ENCODE data around the gene PYGL.
"Not testable (repeated sequence)": the region's sequence is repeated elsewhere in the genome, so short reads cannot be mapped to it uniquely, and the experiment has no call there.

Gene PYGL

DNA sequence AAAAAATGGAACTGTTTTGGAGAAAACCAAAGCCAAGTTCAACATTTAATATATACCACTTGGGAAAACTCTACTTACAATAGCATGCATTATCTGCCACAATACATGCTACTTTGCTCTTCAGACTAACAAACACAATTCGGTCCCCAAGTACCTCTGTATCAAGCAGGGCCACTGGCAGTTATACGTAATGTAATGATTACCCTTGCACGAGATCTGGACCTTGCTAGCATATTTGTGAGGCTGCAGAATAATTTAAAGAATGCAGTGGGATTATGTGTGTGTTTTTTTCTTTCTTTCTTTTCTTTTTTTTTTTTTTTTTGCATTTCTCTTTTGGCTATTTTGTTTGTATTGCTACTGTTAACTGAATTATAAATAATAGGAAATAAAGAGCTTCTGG lies 22.8 kb upstream of the PYGL start:
- TF ChIP-seq, protein P1, sequence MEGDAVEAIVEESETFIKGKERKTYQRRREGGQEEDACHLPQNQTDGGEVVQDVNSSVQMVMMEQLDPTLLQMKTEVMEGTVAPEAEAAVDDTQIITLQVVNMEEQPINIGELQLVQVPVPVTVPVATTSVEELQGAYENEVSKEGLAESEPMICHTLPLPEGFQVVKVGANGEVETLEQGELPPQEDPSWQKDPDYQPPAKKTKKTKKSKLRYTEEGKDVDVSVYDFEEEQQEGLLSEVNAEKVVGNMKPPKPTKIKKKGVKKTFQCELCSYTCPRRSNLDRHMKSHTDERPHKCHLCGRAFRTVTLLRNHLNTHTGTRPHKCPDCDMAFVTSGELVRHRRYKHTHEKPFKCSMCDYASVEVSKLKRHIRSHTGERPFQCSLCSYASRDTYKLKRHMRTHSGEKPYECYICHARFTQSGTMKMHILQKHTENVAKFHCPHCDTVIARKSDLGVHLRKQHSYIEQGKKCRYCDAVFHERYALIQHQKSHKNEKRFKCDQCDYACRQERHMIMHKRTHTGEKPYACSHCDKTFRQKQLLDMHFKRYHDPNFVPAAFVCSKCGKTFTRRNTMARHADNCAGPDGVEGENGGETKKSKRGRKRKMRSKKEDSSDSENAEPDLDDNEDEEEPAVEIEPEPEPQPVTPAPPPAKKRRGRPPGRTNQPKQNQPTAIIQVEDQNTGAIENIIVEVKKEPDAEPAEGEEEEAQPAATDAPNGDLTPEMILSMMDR (conservative IDR thresholded peaks at IDR 0.05; ENCODE audit: control insufficient read depth, insufficient read depth, low read depth, low read length), result no peak
- no peak for DNase-seq (ENCODE audit: low read depth)
- H3K4me3 ChIP-seq (ENCODE audit: control insufficient read depth, low read depth, low read length), result no peak overlapping the region

GRCh38 chr14:50964683-50965390 lies 20.6 kb upstream of the PYGL start:
- peak; percentile 95 for DNase-seq (ENCODE audit: low read depth)
- TF ChIP-seq, protein P1 (conservative IDR thresholded peaks at IDR 0.05; ENCODE audit: control insufficient read depth, insufficient read depth, low read depth, low read length), result no peak
- H3K4me3 ChIP-seq (ENCODE audit: control insufficient read depth, low read depth, low read length), result no peak overlapping the region

- no peak overlapping the region for H3K4me3 ChIP-seq (ENCODE audit: control insufficient read depth, low read depth, low read length)
- TF ChIP-seq, protein P1 (conservative IDR thresholded peaks at IDR 0.05; ENCODE audit: control insufficient read depth, insufficient read depth, low read depth, low read length), result no peak
- DNase-seq (ENCODE audit: low read depth), result no peak
Measured at GRCh38 chr14:50963919-50964318, 19.6 kb upstream of the PYGL start.

DNA sequence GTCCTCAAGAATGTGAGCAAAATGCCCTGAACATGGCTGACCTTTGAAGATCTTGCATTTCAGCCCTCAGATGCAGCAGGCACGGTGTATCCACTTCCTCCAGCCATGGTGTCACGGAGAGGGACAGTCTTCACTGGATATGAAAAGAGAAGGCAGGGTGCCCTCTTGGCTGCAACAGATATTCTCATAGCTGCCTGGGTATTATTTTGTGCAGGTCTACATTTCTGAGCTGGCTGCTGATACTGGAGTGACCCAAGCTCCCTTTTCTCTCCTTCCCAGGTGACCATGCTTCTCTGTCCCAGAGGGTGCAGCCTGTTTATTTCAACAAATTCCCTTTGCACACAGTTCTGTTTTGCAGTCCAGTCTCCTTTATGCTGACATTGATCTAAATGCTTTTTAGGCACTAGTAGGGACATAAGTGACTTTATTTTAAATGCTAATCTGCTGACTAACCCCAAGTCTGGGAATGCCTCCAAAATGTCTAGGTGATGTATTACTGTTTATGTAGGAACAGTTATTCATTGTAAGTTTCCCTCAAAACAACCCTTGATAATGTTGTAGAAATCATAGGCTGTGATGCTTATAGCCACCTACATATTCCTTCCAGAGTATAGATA lies 17.4 kb upstream of the PYGL start:
- peak; percentile 95 for DNase-seq (ENCODE audit: low read depth)
- TF ChIP-seq, protein P1 (conservative IDR thresholded peaks at IDR 0.05; ENCODE audit: control insufficient read depth, insufficient read depth, low read depth, low read length), result no peak
- peak overlapping the region; percentile 5 for H3K4me3 ChIP-seq (ENCODE audit: control insufficient read depth, low read depth, low read length)

DNA sequence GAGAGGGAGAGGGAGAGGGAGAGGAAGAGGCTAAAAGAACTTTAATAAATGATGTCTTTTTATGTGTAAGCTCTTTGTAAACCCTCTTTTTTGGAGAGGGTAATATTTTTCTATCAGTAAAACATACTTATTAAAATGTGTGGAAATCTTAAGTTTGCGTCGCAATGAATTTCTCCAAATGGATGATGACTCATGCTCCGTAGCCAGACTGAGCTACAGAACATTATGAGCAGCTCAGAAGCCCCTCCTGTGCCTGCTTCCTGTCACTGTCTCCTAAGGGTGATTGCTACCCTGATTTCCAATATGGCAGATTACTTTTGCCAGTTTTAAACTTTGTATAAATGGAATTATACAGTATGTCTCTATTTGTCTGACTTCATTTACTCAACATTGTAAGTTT lies 13.0 kb upstream of the PYGL start:
- H3K4me3 ChIP-seq (ENCODE audit: control insufficient read depth, low read depth, low read length), result no peak overlapping the region
- peak; percentile 84 for DNase-seq (ENCODE audit: low read depth)
- TF ChIP-seq, protein P1 (conservative IDR thresholded peaks at IDR 0.05; ENCODE audit: control insufficient read depth, insufficient read depth, low read depth, low read length), result no peak

DNA sequence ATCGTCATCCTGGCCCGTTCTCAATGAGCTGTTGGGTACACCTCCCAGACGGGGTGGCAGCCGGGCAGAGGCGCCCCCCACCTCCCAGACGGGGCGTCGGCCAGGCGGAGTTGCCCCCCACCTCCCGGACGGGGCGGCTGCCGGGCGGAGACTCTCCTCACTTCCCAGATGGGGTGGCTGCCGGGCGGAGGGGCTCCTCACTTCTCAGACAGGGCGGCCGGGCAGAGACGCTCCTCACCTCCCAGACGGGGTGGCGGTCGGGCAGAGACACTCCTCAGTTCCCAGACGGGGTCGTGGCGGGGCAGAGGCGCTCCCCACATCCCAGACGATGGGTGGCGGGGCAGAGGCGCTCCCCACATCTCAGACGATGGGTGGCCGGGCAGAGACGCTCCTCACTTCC lies 12.1 kb upstream of the PYGL start:
- not testable (repeated sequence) for H3K4me3 ChIP-seq (ENCODE audit: control insufficient read depth, low read depth, low read length); DNase-seq (ENCODE audit: low read depth)

GRCh38 chr14:50955373-50956043 lies 11.2 kb upstream of the PYGL start:
- H3K4me3 ChIP-seq (ENCODE audit: control insufficient read depth, low read depth, low read length), result no peak overlapping the region
- TF ChIP-seq, protein P1 (conservative IDR thresholded peaks at IDR 0.05; ENCODE audit: control insufficient read depth, insufficient read depth, low read depth, low read length), result peak; percentile 70
- peak; percentile 98 for DNase-seq (ENCODE audit: low read depth)
